LHCN-M2 (cell line): Measurements from ENCODE around the gene SLC30A5. TPM values are rescaled to one million over a fixed set of nuclear protein-coding genes. Genes with fewer than 3 reads are reported as not detected.

Experiments used
- DNase-seq: peaks from one replicate; pipeline ENCODE4 v3.0.0-alpha.2; 2012; ENCODE audit warnings: low read depth
- total RNA-seq: library from RNA; depleted of rRNA; stranded (reverse); fragments of >200 nt; gene quantifications from 2 replicates; pipeline ENCODE4 v1.2.3, GENCODE V29; 2014; rRNA removed

SLC30A5 gene
- total RNA-seq, 1 experiment from 2014 or later, result 42.9 TPM

GRCh38 chr5:69166686-69167492 lies 73.1 kb downstream of the SLC30A5 start, which contains the start of gene CCNB1:
CCNB1 (plus strand) TSS chr5:69167150; CDS start chr5:69167263, 113 bp downstream.
- peak; percentile 95 for DNase-seq

- peak; percentile 13 for DNase-seq
These were observed 73.7 kb downstream of the SLC30A5 start for GRCh38 chr5:69167493-69167855.

- DNase-seq, result no peak
These were observed 74.1 kb downstream of the SLC30A5 start for GRCh38 chr5:69167929-69168328.

- DNase-seq, result peak; percentile 21
These were observed 76.7 kb downstream of the SLC30A5 start for GRCh38 chr5:69170495-69170894.

- no peak for DNase-seq
These were observed 77.2 kb downstream of the SLC30A5 start for GRCh38 chr5:69170969-69171368.

Other genes with a start within 250 kb of the SLC30A5 start
- 376 and 400 TPM in 2 replicates for gene CCNB1, start 73.1 kb downstream of the SLC30A5 start, total RNA-seq
- 58.3 and 67.9 TPM in 2 replicates for gene CENPH, start 95.6 kb downstream of the SLC30A5 start, total RNA-seq
- 38.3 and 43.3 TPM in 2 replicates for gene CDK7, start 140.9 kb downstream of the SLC30A5 start, total RNA-seq
- 0.83 and 1.1 TPM in 2 replicates for gene CCDC125, start 238.8 kb downstream of the SLC30A5 start, total RNA-seq